ENCODE results near the gene GPX4.
A peak's percentile ranks its signal among the peaks of the same experiment; 100 is the strongest.

GPX4 gene

DNA sequence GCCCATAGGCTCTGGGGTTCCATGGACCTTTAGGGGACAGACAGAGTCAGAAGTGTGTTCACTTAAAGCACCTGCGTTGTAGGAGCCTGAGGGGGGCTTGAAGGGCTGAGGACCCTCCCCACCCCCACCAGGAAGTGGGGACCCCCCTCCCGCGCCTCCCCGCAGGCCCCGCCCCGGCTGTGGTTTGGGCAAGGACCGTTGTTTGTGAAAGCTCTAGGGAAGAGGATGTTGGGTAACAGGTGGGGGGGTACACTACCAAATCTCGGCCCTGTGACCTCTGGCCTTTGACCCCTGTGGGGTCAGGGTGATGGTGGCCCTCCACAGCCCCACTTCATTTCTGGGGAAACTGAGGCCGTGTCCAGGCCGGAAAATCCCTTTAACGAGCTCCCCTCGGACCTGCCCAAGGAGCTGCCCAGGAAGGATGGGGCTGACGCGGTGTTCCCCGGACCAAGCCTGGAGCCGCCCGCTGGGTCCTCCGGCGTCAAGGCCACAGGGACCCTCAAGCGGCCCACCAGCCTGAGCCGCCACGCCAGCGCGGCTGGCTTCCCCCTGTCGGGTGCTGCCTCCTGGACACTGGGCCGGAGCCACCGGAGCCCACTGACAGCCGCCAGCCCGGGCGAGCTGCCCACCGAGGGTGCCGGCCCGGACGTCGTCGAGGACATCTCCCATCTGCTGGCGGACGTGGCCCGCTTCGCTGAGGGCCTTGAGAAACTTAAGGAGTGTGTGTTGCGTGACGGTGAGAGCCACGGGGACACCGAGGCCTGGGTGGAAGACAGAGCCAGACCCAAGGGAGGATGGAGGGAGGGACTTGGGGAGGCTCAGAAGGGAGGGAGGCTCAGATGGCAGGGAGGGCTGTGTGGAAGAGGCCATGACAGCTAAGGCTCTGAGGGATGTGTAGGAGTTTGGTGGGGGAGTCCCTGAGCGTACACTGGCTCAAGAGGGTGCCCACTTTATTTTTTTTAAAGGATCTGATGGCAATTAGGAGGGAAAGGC is 35.5 kb upstream of the GPX4 start:
- DNase-seq (ENCODE audit: low read depth in 2 of 2): no peak

DNA sequence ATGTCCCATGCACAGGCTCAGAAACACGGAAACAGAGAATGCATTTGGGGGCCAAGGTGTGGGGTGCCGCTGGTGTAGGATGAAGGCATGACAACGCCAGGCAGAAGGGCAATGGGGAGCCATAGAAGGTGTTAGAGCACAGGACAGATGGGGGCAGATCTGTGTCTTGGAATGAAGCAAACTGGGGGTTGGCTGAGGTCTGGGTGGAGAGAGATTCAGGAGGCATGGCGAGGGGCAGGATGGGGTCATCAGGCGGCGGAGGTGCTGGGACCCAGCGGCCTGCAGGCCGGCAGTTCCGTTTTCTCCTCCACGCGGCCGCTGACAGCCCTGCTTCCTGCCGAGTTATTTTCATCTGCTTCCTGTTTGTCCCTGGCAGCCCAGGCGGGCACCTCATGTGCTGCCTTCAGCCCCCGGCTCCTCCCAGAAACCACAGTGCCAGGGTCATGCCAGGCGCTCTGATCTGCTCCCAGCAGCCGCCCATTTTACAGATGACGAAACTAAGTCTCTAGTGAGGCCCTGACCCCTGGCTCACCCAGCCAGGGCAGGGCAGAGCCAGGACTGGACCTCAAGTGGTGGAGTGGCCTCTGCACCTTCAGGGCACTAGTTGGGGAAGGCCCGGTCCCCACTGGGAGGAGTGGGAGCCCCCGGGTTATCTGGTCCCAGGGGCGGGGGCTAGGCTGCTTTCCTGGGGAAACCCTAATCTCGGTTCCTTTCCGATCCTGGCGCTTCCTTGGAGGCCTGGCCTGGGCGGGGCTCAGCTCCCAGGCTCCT is 34.6 kb upstream of the GPX4 start:
- DNase-seq (ENCODE audit: low read depth in 2 of 2): no peak

DNA sequence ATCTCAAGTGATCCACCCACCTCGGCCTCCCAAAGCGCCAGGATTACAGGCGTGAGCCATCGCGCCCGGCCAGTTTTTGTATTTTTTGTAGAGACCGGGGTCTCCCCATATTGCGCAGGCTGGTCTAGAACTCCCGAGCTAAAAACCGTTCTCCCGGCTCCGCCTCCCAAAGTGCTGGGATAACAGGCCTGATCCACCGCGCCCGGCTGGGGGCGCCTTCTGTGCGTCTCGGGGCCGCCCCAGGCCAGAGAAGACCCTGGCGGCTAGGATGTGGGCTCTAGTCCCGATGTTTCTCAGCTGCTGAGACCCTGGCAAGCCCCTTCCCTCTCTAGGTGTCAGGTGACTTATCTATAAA is 33.2 kb upstream of the GPX4 start:
- no peak for DNase-seq (ENCODE audit: low read depth in 2 of 2)

DNA sequence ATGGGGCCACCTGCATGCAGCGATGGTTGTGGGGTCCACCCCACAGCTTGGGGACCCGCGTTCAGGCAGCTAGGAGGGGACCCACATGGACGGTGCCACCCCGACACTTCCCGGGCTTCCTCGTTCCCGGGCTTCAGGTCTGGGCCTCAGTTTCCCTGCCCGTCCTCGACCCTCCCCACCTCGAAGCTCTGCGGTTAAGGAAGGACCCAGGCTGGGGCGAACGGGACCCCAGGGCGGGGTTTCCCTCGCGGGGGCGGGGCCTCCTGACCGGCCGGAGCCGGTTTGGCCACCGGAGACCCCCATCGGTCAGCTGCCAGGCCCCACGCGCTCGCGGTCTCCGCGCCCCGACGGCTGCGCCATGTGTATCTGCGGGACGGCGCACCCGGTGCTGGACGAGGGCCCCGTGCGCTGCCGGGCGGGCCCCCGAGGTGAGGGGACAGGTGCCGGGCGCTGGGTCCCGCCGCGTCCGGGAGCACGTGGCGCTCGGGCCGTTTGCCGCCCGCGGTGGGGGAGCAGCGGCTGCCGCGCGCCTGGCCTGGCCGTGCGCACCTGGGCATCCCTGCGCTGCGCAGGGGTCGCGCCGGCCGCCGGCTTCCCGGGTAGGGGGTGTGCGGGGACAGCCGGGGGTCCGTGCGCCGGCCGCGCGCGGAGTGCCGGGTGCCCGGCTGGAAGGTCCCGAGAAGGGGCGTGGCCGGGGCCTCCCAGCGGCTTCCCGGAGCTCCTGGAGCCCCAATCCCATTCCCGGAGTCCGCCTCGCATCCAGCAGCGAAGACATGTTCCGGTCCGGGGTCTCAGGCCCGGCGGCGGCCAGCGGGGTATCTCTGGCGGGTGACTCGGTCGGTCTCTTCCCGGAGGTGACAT is 32.6 kb upstream of the GPX4 start:
- no peak for DNase-seq (ENCODE audit: low read depth in 2 of 2)

DNA sequence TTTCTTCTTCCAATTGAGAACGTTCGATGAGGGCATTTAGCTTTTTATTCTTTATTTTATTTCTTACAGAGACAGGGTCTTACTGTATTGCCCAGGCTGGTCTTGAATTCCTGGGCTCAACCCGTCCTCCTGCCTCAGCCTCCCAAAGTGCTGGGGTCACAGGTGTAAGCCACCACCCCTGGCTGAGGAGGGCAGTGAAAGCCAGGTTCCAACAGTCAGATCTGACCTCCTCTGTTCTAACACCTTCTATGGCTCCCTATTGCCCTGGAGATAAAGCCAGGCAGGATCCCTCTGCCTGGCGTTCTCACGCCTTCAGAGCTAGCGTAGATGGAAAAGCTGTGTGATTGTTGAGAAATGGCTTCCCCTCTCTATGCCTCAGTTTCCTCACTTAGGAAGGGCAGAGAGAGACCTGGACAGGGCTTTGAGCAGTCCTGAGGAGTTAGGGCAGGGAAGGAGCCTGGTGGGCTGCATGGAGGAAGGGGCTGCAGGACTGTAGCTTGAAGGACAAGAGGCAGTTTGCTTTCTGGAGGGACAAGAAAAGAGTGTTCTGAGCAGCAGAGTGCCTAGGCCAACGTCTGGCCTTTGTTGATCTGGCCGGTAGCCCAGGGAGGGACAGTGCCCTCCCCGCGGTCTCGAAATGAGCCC is 31.3 kb upstream of the GPX4 start:
- no peak for DNase-seq (ENCODE audit: low read depth in 2 of 2)

DNA sequence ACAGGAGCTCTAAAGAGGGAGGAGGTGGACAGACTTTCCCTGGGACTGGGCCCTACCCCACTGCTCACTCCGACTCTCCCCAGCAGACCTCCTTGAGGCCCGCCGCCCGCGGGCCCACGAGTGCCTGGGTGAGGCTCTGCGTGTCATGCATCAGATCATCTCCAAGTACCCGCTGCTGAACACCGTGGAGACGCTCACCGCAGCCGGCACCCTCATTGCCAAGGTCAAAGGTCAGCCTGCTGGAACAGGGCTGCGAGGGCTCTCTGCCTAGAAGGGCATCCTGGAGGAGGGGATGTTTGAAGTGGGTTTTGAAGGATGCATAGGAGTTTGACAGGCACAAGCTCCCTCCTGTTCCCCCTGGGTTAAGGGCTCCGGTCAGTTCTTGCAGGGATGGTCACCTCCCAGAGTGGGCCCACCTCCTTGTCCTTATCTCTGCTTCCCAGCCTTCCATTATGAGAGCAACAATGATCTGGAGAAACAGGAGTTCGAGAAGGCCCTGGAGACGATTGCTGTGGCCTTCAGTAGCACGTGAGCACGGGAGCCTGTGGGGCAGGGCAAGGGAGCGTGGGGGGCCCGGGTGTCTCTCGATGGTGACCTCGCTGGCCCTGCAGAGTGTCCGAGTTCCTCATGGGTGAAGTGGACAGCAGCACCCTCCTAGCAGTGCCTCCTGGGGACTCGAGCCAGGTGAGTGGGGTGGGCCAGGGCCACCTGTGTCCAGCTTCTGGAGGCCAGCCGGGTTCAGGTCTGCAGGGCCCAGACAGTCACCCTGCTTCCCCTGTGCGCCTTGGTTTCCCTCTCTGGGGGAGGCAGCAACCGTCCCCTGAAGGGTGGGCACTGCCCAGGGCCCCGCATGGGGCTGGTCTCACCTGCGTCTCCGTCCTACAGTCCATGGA is 30.5 kb upstream of the GPX4 start:
- DNase-seq (ENCODE audit: low read depth in 2 of 2): no peak

DNA sequence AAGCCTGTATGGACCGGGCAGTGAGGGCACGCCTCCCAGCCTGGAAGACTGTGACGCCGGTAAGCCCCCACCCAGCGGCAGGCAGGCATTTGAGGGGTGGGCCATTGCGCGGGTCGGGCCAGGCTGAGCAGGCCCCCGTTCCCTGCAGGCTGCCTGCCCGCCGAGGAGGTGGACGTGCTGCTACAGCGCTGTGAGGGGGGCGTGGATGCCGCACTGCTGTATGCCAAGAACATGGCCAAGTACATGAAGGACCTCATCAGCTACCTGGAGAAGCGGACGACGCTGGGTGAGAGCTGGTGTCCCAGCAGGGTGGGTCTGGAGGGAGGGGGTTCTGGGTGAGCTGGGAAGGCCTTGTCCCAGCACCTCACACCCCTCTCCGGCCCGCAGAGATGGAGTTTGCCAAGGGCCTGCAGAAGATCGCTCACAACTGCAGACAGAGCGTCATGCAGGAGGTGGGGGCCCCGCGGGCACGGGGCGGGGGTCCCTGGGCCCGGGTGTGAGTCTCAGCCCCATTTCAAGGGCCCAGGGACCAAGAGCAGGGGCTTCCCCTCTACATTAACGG is 29.8 kb upstream of the GPX4 start:
- DNase-seq (ENCODE audit: low read depth in 2 of 2): no peak

DNA sequence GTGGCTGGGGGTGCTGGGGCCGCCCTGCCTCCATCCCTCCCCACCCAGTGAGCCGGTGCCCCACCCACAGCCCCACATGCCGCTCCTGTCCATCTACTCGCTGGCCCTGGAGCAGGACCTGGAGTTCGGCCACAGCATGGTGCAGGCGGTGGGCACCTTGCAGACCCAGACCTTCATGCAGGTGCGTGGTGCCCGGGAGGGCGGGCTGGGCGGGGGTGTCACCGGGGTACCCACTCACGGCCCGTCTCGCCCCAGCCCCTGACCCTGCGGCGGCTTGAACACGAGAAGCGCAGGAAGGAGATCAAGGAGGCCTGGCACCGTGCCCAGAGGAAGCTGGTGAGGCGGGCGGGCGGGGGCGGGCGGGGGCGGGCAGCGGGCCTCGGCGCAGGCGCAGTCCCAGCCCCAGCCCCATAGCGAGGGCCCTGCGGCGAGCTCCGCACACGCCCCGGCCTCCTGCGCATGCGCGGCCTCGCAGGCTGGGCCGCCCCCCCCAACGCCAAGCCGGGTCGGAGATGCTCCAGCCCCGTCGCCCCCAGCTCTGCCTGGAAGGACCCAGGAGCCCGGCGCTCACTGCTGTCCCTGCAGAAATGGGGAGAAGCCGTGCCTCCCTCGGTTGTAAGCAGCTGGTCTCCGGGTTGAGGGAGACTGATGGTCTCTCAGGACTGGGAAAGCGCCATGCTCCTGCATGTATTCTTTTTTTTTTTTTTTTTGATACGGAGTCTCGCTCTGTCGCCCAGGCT is 29.1 kb upstream of the GPX4 start:
- peak; percentile 80 to 95 for DNase-seq (ENCODE audit: low read depth in 2 of 2)

DNA sequence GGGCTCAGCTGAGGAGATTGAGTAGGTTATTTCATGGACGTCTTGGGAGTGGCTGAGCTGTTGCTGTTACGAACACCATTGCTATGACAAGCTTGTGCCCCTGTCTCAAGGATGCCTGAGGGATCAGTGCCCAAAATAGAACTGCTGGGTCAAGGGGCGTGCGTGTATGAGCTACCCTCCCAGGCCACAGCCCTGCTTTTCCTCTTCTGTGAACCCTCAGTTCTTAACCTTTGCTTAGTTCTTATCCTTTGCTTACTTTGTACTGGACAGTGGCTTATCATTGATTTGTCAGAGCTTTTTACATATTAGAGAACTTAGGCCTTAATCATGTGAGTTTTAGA is 27.8 kb upstream of the GPX4 start:
- no peak for DNase-seq (ENCODE audit: low read depth in 2 of 2)

DNA sequence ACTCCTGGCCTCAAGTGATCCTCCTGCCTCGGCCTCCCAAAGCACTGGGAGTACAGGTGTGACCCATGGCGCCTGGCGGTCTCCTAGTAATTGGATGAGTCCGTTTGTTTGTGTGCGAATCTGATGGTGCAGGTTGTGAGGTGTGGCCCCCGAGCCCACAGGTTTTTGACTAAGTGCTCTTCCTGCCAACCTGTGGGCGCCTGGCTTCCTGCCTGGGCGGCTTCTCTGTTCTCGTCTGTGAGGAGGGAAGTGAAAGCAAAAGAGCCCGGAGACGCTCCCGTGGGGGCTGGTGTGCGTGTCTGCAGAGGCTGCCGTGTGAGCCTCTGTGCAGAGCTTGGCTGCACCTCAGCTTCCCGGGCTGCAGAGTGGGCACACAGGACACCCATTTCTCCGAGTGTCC is 26.8 kb upstream of the GPX4 start:
- peak; percentile 80 to 86 for DNase-seq (ENCODE audit: low read depth in 2 of 2)

DNA sequence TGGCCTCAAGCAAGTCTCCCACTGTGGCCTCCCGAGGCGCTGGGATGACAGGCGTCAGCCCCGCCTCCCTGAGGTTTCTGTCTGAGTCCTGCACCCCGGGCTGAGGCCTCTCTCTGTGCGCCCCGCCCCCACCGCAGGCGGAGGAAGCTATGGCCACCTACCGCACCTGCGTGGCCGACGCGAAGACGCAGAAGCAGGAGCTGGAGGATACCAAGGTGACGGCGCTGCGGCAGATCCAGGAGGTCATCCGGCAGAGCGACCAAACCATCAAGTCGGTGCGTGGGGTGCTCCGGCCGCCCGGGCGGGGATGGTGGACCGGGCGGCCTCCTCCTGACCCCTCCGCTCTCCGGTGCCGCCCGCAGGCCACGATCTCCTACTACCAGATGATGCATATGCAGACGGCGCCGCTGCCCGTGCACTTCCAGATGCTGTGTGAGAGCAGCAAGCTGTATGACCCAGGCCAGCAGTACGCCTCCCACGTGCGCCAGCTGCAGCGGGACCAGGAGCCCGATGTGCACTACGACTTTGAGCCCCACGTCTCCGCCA is 24.2 kb upstream of the GPX4 start:
- peak in 1 of 2 donors; percentile 68 for DNase-seq (ENCODE audit: low read depth in 2 of 2)

DNA sequence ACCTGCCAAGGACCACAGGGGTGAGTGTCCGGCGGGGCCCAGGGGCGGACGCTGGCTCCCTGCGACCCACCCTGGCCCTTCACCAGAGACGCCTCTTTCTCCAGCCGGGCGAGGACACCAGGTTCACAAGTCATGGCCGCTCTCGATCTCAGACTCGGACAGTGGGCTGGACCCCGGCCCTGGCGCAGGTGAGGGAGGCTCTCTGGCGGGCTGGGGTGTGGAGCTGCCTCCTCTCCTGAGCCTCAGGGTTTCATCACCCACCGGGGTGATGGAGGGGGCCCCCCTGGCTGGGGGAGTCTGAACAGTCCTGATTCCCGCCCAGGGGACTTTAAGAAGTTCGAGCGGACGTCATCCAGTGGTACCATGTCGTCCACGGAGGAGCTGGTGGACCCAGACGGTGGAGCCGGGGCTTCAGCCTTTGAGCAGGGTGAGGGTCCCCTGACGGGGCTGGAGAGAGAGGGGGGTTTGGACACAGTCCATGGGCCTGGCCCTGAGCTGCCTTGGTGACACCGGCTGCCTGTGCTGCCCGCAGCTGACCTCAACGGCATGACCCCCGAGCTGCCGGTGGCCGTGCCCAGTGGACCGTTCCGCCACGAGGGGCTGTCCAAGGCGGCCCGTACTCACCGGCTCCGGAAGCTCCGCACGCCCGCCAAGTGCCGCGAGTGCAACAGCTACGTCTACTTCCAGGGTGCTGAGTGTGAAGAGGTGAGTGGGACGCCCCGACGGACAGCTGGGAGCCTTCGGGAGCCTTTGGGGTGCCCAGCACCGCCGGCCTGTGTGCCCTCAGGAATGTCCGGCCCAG is 23.2 kb upstream of the GPX4 start:
- DNase-seq (ENCODE audit: low read depth in 2 of 2): no peak

DNA sequence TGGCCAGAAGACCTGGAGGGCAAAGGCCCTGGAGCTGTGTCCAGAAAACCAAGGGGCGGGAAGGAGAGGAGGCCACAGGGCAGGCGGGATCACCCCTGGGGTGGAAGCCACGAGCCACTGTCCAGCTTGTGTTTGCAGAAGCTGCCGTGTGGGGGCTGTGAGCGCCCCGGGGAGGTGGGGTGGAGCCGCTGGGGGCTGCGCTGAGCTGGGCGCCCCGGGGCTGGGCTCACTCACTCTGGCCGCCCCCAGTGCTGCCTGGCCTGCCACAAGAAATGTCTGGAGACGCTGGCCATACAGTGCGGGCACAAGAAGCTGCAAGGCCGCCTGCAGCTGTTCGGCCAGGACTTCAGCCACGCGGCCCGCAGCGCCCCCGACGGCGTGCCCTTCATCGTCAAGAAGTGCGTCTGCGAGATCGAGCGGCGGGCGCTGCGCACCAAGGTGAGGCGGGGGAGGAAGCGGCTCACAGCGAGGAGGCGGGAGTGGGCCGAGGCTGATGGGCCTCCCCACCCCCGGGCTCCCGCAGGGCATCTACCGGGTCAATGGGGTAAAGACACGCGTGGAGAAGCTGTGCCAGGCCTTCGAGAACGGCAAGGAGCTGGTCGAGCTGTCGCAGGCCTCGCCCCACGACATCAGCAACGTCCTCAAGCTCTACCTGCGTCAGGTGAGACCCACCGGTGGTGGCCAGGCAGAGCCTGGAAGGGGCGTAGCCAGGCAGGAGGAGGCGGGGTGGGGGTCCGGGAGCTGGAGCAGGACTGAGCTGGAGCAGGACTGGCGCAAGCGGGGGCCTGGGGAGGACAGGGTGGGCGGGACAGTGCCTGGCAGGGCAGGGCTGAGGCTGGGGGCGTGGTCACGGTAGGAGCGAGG is 22.3 kb upstream of the GPX4 start:
- no peak for DNase-seq (ENCODE audit: low read depth in 2 of 2)

DNA sequence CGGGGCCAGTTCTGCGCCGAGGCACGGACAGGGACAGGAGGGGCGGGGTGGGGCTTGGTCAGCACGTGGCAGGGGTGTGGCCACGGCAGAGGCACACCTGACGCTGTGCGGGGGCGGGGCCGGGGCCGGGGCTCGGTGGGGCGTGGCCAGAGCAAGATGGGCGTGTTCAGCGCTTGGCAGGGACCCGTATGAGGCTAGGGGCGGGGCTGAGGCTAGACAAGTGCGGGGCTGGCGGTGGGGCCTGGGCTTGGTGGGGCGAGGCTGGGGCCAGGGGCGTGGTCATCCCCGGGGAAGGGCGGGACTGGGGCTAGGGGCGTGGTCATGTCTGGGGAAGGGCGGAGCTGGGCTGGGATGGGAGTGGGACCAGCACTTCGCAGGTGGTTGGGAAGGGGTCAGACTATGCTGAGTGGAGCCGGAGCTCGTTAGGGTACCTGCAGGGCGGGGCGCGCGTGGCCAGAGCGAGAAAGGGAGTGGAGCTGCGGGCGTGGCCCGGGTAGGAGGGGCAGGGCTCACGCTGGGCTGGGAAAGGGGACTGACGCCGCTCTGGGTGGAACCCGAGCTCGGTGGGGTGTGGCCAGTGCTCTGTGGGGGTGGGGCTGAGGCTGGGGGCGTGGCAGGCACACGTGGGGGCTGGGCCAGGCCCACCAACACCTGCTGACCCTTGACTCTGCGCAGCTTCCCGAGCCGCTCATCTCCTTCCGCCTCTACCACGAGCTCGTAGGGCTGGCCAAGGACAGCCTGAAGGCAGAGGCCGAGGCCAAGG is 21.4 kb upstream of the GPX4 start:
- peak; percentile 49 to 62 for DNase-seq (ENCODE audit: low read depth in 2 of 2)

DNA sequence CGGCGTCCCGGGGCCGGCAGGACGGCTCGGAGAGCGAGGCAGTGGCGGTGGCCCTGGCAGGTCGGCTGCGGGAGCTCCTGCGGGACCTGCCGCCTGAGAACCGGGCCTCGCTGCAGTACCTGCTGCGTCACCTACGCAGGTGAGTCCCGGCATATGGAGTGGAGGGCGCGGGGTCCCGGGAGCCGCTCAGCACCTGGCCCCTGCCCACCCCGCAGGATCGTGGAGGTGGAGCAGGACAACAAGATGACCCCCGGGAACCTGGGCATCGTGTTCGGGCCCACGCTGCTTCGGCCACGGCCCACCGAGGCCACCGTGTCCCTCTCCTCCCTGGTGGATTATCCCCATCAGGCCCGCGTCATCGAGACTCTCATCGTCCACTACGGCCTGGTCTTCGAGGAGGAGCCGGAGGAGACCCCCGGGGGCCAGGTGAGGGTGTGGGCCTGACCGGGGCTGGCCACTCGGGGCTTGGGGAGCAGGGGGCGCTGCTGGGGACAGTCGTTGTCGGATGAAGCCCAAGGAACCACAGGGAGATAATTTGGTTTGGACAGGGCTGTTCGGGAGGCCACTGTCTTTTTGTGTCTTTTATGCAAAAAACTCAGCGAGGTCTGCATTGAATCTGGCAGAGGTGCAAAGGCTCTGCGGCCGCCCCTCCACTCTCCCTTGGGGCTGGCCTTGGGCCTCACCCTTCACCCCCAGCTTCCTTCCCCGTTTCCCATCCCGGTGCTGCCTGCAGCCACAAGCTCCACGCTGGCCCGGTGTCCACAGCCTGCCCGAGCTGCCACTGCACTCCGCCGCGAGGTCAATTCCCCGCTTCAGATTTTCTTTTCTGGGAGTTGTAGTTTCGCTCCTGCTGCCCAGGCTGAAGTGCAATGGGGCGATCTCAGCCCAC is 20.6 kb upstream of the GPX4 start:
- no peak for DNase-seq (ENCODE audit: low read depth in 2 of 2)

Data from stimulated activated CD4-positive, alpha-beta T cell treated with anti-CD3 and anti-CD28 coated beads, Interleukin-1b, Interleukin-23, amount 100 ng/mL, for 4 hours (primary cell).